Measurements from ENCODE around the gene CRYL1.

The CRYL1 gene

DNA sequence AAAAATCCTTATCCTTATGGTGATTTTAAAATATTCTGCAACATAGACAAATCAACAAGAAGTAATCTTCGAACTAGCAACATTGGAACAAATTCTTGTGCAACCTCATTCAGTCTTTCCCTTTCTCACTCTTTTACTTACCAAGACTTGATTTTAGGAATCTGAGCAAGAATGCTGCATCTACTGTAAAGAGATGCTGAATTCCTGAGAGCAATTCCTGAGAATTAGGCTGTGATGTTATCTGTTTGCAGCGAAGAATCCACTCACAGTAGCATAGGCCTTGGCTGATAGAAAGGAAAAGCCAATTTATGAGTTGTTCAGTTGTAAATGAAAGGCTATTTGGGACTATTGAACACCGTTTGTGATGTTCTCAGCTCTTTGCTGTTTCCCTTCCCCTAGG lies 144.3 kb downstream of the CRYL1 start:
- DNase-seq (ENCODE audit: low read depth, low spot score) = no peak
- Histone ChIP-seq H3K4me1 (ENCODE audit: control insufficient read depth, insufficient read depth, low read length) (no peaks in the 10 kb centered on the region), H3K9me3 (ENCODE audit: control insufficient read depth, insufficient read depth, low read length) (no peaks in the 10 kb centered on the region), H3K4me3 (ENCODE audit: low read length) (no peak overlapping the region), H3K27ac (ENCODE audit: low read length) (no peak overlapping the region), H3K36me3 (ENCODE audit: control insufficient read depth, insufficient read depth, low read length) (no peaks in the 10 kb centered on the region), H3K27me3 (ENCODE audit: control insufficient read depth, insufficient read depth, low read length) (no peaks in the 10 kb centered on the region)
- WGBS (ENCODE audit: insufficient coverage, insufficient read length) = no CpG with 5 or more reads among the region's 3 CpGs

DNA sequence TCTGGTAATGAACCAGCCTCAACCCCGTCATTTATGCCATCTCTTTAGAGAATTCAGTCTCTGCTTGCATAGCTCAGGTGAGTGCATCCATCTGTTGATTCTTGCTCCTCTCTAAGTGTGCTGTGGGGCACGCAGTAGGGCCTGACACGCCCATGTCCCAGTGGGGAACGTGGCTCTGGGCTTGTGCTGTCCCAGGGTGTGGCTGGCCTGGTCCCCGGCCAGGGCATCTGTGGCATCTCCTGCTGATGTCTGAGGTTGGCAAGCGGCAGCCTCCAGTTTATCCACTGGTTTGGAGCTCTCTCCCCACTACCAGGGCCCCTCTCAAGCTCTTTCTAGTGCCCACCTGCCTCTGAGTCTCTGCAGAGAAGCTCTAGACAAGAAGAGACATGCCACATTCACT lies 146.9 kb downstream of the CRYL1 start:
- Histone ChIP-seq H3K27ac (ENCODE audit: low read length) (no peak overlapping the region), H3K9me3 (ENCODE audit: control insufficient read depth, insufficient read depth, low read length) (no peaks in the 10 kb centered on the region), H3K27me3 (ENCODE audit: control insufficient read depth, insufficient read depth, low read length) (no peaks in the 10 kb centered on the region), H3K4me3 (ENCODE audit: low read length) (no peak overlapping the region), H3K36me3 (ENCODE audit: control insufficient read depth, insufficient read depth, low read length) (no peaks in the 10 kb centered on the region), H3K4me1 (ENCODE audit: control insufficient read depth, insufficient read depth, low read length) (no peaks in the 10 kb centered on the region)
- no peak for DNase-seq (ENCODE audit: low read depth, low spot score)
- no CpG with 5 or more reads among the region's 6 CpGs for whole genome bisulfite sequencing (ENCODE audit: insufficient coverage, insufficient read length)

DNA sequence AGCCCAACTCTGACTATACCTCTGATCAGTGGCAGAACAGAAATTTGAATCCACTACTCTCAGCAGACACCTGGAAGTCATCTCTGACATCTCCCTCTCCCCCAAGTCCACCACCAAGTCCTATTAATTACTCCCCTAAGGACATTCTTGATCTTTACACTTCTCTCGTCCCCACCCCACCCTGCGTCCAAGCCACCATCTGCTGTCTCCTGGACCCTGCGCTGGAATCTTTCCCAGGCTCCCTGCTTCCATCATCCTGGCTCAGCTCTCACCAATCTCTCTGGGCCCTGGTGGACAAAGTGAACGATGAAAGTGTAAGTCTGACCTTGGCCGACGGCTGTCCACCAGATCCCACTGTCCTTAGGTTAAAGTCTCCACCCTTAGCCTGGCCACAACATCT lies 147.9 kb downstream of the CRYL1 start:
- Histone ChIP-seq H3K27me3 (ENCODE audit: control insufficient read depth, insufficient read depth, low read length) (no peaks in the 10 kb centered on the region), H3K4me1 (ENCODE audit: control insufficient read depth, insufficient read depth, low read length) (no peaks in the 10 kb centered on the region), H3K27ac (ENCODE audit: low read length) (no peak overlapping the region), H3K36me3 (ENCODE audit: control insufficient read depth, insufficient read depth, low read length) (no peaks in the 10 kb centered on the region), H3K9me3 (ENCODE audit: control insufficient read depth, insufficient read depth, low read length) (no peaks in the 10 kb centered on the region), H3K4me3 (ENCODE audit: low read length) (no peak overlapping the region)
- DNase-seq (ENCODE audit: low read depth, low spot score) = no peak
- no CpG with 5 or more reads among the region's 6 CpGs for WGBS (ENCODE audit: insufficient coverage, insufficient read length)

DNA sequence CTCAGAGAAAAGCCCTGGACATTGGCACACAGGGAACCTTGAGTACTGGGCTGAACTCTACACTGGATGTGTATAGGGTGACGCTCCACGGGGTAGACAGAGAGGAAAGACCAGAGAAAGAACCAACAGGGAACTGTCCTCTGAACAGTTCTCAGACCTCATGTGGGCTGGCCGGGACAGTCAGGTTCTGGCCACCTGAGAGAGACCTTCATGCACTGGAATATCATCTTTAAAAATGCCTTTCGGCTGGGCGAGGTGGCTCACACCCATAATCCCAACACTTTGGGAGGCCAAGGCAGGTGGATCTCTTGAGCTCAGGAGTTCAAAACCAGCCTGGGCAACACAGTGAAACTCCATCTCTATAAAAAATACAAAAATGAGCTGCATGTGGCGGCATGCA lies 149.8 kb downstream of the CRYL1 start:
- Histone ChIP-seq H3K27ac (ENCODE audit: low read length) (no peak overlapping the region), H3K4me1 (ENCODE audit: control insufficient read depth, insufficient read depth, low read length) (no peaks in the 10 kb centered on the region), H3K27me3 (ENCODE audit: control insufficient read depth, insufficient read depth, low read length) (no peaks in the 10 kb centered on the region), H3K9me3 (ENCODE audit: control insufficient read depth, insufficient read depth, low read length) (no peaks in the 10 kb centered on the region), H3K36me3 (ENCODE audit: control insufficient read depth, insufficient read depth, low read length) (no peaks in the 10 kb centered on the region), H3K4me3 (ENCODE audit: low read length) (no peak overlapping the region)
- WGBS (ENCODE audit: insufficient coverage, insufficient read length) = no CpG with 5 or more reads among the region's 6 CpGs
- no peak for DNase-seq (ENCODE audit: low read depth, low spot score)

DNA sequence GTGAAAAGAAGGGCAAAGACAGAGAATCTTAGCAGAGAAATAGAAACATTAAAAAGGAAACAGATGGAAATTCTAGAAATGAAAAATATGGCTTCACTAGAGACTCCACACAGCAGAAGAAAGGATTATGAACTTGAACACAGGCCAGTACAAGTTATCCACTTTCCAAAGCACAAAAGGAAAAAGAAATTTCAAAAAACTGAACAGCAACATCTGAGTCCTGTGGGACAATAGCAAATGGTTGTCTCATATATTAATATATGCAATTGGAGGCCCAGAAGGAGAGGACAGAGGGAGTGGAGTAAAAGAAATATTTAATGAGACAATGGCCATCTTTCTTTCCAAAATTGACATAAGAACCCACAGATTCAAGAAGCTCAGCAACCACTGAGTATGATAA lies 151.8 kb downstream of the CRYL1 start:
- DNase-seq (ENCODE audit: low read depth, low spot score) = no peak
- no peak overlapping the region for H3K4me3 ChIP-seq (ENCODE audit: low read length)
- H3K4me1 ChIP-seq (ENCODE audit: control insufficient read depth, insufficient read depth, low read length) = no peaks in the 10 kb centered on the region
- no peak overlapping the region for H3K27ac ChIP-seq (ENCODE audit: low read length)
- H3K27me3 ChIP-seq (ENCODE audit: control insufficient read depth, insufficient read depth, low read length) = no peaks in the 10 kb centered on the region
- H3K9me3 ChIP-seq (ENCODE audit: control insufficient read depth, insufficient read depth, low read length) = no peaks in the 10 kb centered on the region
- H3K36me3 ChIP-seq (ENCODE audit: control insufficient read depth, insufficient read depth, low read length) = no peaks in the 10 kb centered on the region

DNA sequence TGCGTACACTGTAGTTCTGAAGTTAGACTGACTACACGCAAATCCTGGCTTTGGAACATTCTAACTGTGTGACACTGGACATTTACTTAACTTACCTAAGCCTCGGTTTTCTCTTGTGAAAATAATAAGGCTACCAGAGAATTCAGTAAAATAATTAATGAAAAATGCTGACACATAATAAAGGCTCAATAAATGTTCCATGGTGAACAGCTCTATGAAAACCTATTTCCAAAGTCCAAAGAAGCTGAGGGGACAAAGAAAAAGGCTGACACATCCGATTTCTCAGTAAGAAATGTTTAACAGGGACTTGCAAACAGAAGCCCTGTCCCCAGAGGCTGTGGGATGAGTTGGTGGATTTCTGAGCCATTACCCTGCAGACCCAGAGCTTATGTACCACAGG lies 153.8 kb downstream of the CRYL1 start:
- H3K4me1 ChIP-seq (ENCODE audit: control insufficient read depth, insufficient read depth, low read length) = no peaks in the 10 kb centered on the region
- H3K36me3 ChIP-seq (ENCODE audit: control insufficient read depth, insufficient read depth, low read length) = no peaks in the 10 kb centered on the region
- no peak overlapping the region for H3K27ac ChIP-seq (ENCODE audit: low read length)
- whole genome bisulfite sequencing (ENCODE audit: insufficient coverage, insufficient read length) = no CpG with 5 or more reads among the region's 4 CpGs
- H3K27me3 ChIP-seq (ENCODE audit: control insufficient read depth, insufficient read depth, low read length) = no peaks in the 10 kb centered on the region
- DNase-seq (ENCODE audit: low read depth, low spot score) = no peak
- no peaks in the 10 kb centered on the region for H3K9me3 ChIP-seq (ENCODE audit: control insufficient read depth, insufficient read depth, low read length)
- no peak overlapping the region for H3K4me3 ChIP-seq (ENCODE audit: low read length)

DNA sequence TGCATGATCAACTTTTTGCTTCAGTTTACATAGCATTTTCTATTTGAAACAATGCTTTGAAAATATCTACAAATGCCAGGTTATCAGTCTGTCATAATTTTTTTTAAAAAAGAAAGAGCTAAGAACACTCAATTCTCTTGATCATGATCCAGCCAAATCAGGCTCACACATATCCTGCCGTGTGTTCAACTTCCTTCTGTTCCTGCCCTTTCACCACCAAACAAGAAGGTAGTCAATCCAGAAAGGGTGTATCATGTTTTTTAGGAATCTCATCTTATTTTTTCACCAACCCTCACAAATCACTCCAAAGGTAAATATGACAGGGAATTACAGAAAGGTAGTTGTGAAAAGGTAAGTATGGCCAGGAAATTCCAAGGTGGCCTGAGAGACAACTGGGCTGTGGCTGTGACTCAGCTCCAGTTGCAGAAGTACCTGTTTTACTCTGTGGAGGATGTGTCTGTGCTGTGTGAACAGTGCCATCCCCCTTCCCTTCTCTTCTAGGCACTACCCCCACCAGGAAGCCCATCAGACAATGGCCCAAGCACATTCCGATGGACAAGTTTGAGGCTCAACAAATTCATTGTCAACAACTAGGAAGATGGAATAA lies 154.7 kb downstream of the CRYL1 start:
- Histone ChIP-seq H3K9me3 (ENCODE audit: control insufficient read depth, insufficient read depth, low read length) (no peaks in the 10 kb centered on the region), H3K36me3 (ENCODE audit: control insufficient read depth, insufficient read depth, low read length) (no peaks in the 10 kb centered on the region), H3K4me3 (ENCODE audit: low read length) (no peak overlapping the region), H3K4me1 (ENCODE audit: control insufficient read depth, insufficient read depth, low read length) (no peaks in the 10 kb centered on the region), H3K27ac (ENCODE audit: low read length) (no peak overlapping the region), H3K27me3 (ENCODE audit: control insufficient read depth, insufficient read depth, low read length) (no peaks in the 10 kb centered on the region)
- WGBS (ENCODE audit: insufficient coverage, insufficient read length) = no CpG with 5 or more reads among the region's 2 CpGs
- DNase-seq (ENCODE audit: low read depth, low spot score) = no peak

DNA sequence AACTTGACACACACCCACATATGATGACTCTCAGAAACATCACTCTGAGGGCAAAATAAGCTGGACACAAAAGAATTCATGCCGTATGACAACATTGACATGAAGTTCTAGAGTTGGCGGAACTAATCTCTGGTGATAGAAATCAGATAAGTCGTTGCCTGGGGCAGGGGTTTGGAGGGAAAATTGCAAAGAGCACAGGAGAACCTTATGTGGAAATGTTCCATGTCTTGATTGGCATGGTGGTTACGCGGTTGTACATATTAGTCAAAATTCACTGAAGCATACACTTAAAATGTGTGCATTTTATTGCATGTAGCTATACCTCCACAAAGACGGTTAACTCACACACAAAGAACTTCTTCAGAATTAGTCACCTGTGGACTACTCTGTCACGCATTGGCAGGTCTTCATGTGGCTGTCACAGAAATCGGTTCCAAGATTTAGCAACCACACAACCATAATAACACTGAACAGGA lies 155.7 kb downstream of the CRYL1 start:
- WGBS (ENCODE audit: insufficient coverage, insufficient read length) = no CpG with 5 or more reads among the region's 8 CpGs

DNA sequence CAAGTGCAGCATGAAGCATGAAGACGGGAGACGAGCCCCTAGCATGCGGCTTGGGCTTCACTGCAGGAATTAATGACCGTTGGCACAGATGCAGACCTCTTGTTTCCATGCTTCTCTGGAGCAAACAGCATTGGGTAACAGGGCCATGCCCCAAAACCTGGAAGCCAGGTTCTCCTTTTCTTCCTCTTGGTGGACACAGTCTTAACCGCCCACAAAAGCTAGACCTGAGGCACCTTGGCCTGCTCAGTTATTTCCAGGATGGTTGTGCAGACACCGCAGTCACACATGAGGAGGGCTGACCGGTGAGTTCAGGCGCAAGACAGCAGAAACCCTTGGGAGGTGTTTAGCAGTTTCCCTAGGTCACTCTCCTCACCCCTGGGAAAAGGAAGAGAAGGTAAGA lies 159.6 kb downstream of the CRYL1 start:
- Histone ChIP-seq H3K4me1 (ENCODE audit: control insufficient read depth, insufficient read depth, low read length) (no peaks in the 10 kb centered on the region), H3K27ac (ENCODE audit: low read length) (no peak overlapping the region), H3K4me3 (ENCODE audit: low read length) (no peak overlapping the region), H3K36me3 (ENCODE audit: control insufficient read depth, insufficient read depth, low read length) (no peaks in the 10 kb centered on the region), H3K9me3 (ENCODE audit: control insufficient read depth, insufficient read depth, low read length) (no peaks in the 10 kb centered on the region), H3K27me3 (ENCODE audit: control insufficient read depth, insufficient read depth, low read length) (peaks cover 3% of the 10 kb centered on the region; the same call in 1 of the 2 replicates)
- DNase-seq (ENCODE audit: low read depth, low spot score) = no peak
- WGBS (ENCODE audit: insufficient coverage, insufficient read length) = no CpG with 5 or more reads among the region's 8 CpGs

More for the DNA sequence above, 155.7 kb downstream of the CRYL1 start:
- no peaks in the 10 kb centered on the region for H3K9me3 ChIP-seq (ENCODE audit: control insufficient read depth, insufficient read depth, low read length)
- no peaks in the 10 kb centered on the region for H3K4me1 ChIP-seq (ENCODE audit: control insufficient read depth, insufficient read depth, low read length)
- no peak overlapping the region for H3K4me3 ChIP-seq (ENCODE audit: low read length)
- DNase-seq (ENCODE audit: low read depth, low spot score) = no peak
- no peak overlapping the region for H3K27ac ChIP-seq (ENCODE audit: low read length)
- H3K36me3 ChIP-seq (ENCODE audit: control insufficient read depth, insufficient read depth, low read length) = no peaks in the 10 kb centered on the region
- H3K27me3 ChIP-seq (ENCODE audit: control insufficient read depth, insufficient read depth, low read length) = no peaks in the 10 kb centered on the region

DNA sequence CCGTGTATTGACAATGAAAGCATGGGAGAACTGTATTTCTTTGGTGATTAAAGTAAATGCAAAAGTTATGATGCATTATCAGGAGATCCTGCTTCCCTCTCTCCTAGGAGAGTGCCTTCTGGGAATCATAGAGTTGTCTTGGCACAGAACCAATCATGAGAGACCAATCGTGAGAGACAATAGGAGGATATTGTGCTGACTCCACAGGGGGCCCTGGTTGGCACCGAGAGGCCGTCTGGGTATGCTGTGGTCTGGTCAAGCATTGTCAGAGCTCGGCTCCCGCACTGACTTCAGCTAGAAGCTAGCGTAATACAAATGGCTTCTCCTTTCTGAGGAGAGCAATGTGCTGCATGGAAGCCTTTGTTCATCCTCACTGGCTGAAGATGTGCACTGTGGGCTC lies 162.1 kb downstream of the CRYL1 start:
- no peak overlapping the region for H3K27ac ChIP-seq (ENCODE audit: low read length)
- no CpG with 5 or more reads among the region's 7 CpGs for WGBS (ENCODE audit: insufficient coverage, insufficient read length)
- no peaks in the 10 kb centered on the region for H3K9me3 ChIP-seq (ENCODE audit: control insufficient read depth, insufficient read depth, low read length)
- no peak for DNase-seq (ENCODE audit: low read depth, low spot score)
- peaks cover 5% of the 10 kb centered on the region; the same call in 1 of the 2 replicates for H3K27me3 ChIP-seq (ENCODE audit: control insufficient read depth, insufficient read depth, low read length)
- no peaks in the 10 kb centered on the region for H3K36me3 ChIP-seq (ENCODE audit: control insufficient read depth, insufficient read depth, low read length)
- no peak overlapping the region for H3K4me3 ChIP-seq (ENCODE audit: low read length)
- no peaks in the 10 kb centered on the region for H3K4me1 ChIP-seq (ENCODE audit: control insufficient read depth, insufficient read depth, low read length)

DNA sequence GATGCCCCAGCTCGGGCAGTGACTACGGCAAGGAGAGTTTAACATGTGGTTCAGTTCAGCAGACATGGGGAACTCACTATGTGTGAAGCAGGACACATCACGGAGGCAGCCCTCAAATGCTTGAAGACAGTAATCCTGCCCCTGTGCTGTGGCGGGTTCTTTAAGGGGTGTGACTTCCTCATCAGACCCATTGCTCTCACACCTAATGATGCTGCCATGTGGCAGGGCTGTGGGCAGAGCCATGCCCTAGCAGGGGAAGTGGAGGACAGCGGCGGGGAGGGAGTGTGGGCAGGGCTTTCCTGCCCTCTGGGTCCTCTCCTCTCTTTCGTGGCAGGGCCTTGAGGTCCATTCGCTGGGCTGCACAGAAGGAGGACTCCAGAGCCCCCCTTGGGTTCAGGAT lies 162.5 kb downstream of the CRYL1 start:
- Histone ChIP-seq H3K36me3 (ENCODE audit: control insufficient read depth, insufficient read depth, low read length) (no peaks in the 10 kb centered on the region), H3K9me3 (ENCODE audit: control insufficient read depth, insufficient read depth, low read length) (no peaks in the 10 kb centered on the region), H3K4me3 (ENCODE audit: low read length) (no peak overlapping the region), H3K27ac (ENCODE audit: low read length) (no peak overlapping the region), H3K27me3 (ENCODE audit: control insufficient read depth, insufficient read depth, low read length) (peaks cover 5% of the 10 kb centered on the region; the same call in 1 of the 2 replicates), H3K4me1 (ENCODE audit: control insufficient read depth, insufficient read depth, low read length) (no peaks in the 10 kb centered on the region)
- no CpG with 5 or more reads among the region's 8 CpGs for WGBS (ENCODE audit: insufficient coverage, insufficient read length)
- DNase-seq (ENCODE audit: low read depth, low spot score) = no peak
